Measurements from ENCODE around the gene KCNK10.

The KCNK10 gene

DNA sequence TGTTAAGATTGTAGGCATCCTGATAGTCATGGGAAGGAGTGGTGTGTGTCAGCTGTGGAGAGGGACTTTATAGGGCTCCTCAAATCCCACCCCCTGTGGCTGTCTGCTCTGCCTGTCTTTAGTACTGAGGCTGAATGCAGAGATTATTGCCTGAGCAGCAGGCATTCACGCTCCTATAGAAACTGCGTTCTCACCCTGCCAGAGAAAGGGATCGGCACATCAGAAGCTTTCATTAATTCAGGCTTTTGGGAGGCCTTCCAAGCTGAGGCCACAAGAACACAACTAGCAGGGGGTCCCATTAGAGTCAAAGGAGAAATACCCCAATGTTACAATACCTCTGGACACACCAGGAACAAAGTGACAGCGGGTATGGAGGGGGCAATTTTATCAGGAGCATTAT lies 12.6 kb downstream of the KCNK10 start:
- Histone ChIP-seq H3K27ac (no peak overlapping the region), H3K9me3 (no peaks in the 10 kb centered on the region), H3K4me1 (ENCODE audit: control insufficient read depth in 1 of 2, insufficient read depth in 1 of 2, low read depth in 1 of 2, low read length in 1 of 2) (peaks cover 0 to under 1% of the 10 kb centered on the region in 2 experiments), H3K4me3 (ENCODE audit: low read depth in 1 of 2, low read length in 1 of 2) (no peak overlapping the region), H3K27me3 (peaks cover under 1% of the 10 kb centered on the region), H3K36me3 (no peaks in the 10 kb centered on the region)
- TF ChIP-seq, protein P1, sequence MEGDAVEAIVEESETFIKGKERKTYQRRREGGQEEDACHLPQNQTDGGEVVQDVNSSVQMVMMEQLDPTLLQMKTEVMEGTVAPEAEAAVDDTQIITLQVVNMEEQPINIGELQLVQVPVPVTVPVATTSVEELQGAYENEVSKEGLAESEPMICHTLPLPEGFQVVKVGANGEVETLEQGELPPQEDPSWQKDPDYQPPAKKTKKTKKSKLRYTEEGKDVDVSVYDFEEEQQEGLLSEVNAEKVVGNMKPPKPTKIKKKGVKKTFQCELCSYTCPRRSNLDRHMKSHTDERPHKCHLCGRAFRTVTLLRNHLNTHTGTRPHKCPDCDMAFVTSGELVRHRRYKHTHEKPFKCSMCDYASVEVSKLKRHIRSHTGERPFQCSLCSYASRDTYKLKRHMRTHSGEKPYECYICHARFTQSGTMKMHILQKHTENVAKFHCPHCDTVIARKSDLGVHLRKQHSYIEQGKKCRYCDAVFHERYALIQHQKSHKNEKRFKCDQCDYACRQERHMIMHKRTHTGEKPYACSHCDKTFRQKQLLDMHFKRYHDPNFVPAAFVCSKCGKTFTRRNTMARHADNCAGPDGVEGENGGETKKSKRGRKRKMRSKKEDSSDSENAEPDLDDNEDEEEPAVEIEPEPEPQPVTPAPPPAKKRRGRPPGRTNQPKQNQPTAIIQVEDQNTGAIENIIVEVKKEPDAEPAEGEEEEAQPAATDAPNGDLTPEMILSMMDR (IDR thresholded peaks at IDR 0.05), result no peak

DNA sequence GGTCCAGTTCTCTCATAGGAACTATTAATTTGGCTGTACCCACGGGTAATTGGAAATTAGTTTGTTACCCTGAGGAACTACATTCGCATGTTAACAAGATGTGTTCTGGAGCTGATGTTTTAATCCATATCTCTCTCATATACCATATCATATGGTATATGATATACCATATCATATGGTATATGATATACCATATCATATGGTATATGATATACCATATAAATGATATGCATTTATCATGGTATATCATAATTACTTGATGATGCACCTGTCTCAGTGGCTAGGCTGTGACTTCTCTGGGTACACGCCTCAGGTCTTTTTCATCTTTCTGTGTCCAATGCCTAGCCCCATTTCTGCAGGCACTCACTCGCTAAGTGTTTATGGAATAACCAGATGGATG lies 13.0 kb downstream of the KCNK10 start:
- no peaks in the 10 kb centered on the region for H3K9me3 ChIP-seq
- no peaks in the 10 kb centered on the region for H3K36me3 ChIP-seq
- H3K27me3 ChIP-seq, result no peaks in the 10 kb centered on the region
- TF ChIP-seq, protein P1 (IDR thresholded peaks at IDR 0.05), result no peak
- H3K27ac ChIP-seq, result no peak overlapping the region
- no peak overlapping the region for H3K4me3 ChIP-seq (ENCODE audit: low read depth in 1 of 2, low read length in 1 of 2)
- H3K4me1 ChIP-seq (ENCODE audit: control insufficient read depth in 1 of 2, insufficient read depth in 1 of 2, low read depth in 1 of 2, low read length in 1 of 2), result peaks cover 0 to 4% of the 10 kb centered on the region in 2 experiments

DNA sequence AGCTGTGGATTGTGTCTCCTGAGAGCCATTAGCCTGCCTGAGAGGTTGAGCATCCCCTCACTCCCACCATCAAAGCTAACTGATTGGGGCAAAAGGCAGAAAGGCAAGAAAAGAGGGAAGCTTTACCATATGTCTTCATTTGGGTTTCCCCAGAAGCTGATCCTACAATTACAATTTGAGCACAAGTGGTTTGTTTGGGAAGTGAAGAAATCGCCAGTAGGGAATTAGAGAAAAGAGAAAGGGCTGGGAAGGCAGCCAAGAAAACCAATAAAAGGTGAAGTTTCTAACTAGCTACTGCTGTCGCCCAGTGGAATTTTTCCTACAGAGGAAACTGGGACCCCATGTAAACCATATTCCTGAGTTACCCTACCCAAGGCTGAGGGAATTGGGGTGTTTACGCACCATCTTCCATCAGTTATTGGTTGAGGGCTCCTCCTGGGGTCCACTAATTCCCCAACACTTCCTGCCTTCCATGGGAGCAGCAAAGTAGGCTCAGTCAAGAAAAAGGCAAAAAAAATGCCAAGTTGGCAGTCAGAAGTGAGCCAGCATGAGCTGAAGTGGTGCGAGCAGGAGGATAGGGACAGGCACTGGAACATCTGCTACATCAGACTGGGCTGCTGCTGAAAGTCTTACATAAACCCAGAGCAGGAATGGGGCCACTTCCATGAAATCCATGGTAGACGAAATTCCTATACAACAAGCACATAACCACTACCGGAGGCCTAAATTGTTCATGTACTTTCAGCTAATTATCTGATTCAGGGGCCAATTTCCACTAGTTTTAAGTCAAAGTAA lies 17.3 kb downstream of the KCNK10 start:
- no peaks in the 10 kb centered on the region for H3K36me3 ChIP-seq
- TF ChIP-seq, protein P1 (IDR thresholded peaks at IDR 0.05), result no peak
- H3K9me3 ChIP-seq, result no peaks in the 10 kb centered on the region
- no peak overlapping the region for H3K27ac ChIP-seq
- H3K4me1 ChIP-seq (ENCODE audit: control insufficient read depth in 1 of 2, insufficient read depth in 1 of 2, low read depth in 1 of 2, low read length in 1 of 2), result peaks cover 0 to 6% of the 10 kb centered on the region in 2 experiments
- H3K27me3 ChIP-seq, result no peaks in the 10 kb centered on the region
- no peak overlapping the region for H3K4me3 ChIP-seq (ENCODE audit: low read depth in 1 of 2, low read length in 1 of 2)

DNA sequence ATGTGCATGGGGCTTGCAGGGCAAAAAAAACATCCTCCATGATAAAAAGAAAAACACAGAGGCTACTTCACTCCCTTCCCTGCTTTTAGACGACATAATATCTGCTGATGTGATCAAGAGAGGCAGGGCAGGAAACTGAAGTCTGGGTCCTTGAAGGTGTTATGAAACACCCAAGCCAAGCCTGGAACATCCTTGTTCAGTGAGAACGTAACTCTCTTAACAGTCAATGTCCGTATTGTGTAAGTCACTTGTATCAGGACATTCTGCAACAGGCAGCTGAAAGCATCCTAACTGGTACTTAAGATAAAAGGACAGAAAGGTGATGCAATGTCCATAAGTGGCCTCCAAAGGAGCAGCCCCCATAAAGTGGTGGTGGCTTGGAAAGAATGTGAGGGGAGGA lies 20.0 kb downstream of the KCNK10 start:
- Histone ChIP-seq H3K9me3 (no peaks in the 10 kb centered on the region), H3K4me3 (ENCODE audit: low read depth in 1 of 2, low read length in 1 of 2) (no peak overlapping the region), H3K36me3 (no peaks in the 10 kb centered on the region), H3K27me3 (no peaks in the 10 kb centered on the region), H3K27ac (no peak overlapping the region), H3K4me1 (ENCODE audit: control insufficient read depth in 1 of 2, insufficient read depth in 1 of 2, low read depth in 1 of 2, low read length in 1 of 2) (peaks cover 0 to 6% of the 10 kb centered on the region in 2 experiments)
- TF ChIP-seq, protein P1 (IDR thresholded peaks at IDR 0.05), result no peak

DNA sequence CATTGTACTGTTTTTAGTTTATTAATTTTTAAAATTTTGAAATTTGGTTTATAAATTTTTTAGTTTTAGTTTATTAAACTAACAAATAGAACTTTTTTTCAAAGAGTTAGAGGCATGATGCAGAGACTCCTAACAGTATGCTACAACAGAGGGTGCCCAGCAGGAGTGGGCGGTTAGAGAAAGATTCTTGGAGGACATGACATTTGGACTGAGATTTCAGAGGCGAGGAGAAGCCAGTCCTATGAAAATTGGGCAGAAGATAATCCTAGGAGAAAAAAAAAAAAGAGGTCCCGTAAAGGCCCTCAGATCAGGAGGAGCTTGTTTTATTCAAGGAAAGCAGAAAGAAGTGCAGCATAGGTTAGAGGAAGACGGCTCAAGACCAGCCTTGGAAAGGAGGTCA lies 21.7 kb downstream of the KCNK10 start:
- Histone ChIP-seq H3K27me3 (no peaks in the 10 kb centered on the region), H3K27ac (no peak overlapping the region), H3K4me3 (ENCODE audit: low read depth in 1 of 2, low read length in 1 of 2) (no peak overlapping the region), H3K4me1 (ENCODE audit: control insufficient read depth in 1 of 2, insufficient read depth in 1 of 2, low read depth in 1 of 2, low read length in 1 of 2) (peaks cover 0 to 6% of the 10 kb centered on the region in 2 experiments), H3K36me3 (no peaks in the 10 kb centered on the region), H3K9me3 (no peaks in the 10 kb centered on the region)
- TF ChIP-seq, protein P1 (IDR thresholded peaks at IDR 0.05), result no peak

Data from neutrophil (primary cell).